ENCODE results near the gene SCAMP2.

Gene SCAMP2

GRCh38 chr15:74843891-74844299 is 29.3 kb downstream of the SCAMP2 start:
- Mint-ChIP-seq H3K27me3 (ENCODE audit: low read depth) (no peaks in the 10 kb centered on the region), H3K27ac (peak overlapping the region; percentile 97), H3K4me1 (ENCODE audit: low read depth) (peaks cover 47% of the 10 kb centered on the region), H3K9me3 (no peaks in the 10 kb centered on the region), H3K4me3 (peak overlapping the region; percentile 76), H3K36me3 (ENCODE audit: low read depth) (peaks cover 57% of the 10 kb centered on the region)
- DNase-seq (ENCODE audit: low spot score): no peak

- Mint-ChIP-seq H3K4me3 (peak overlapping the region; percentile 76), H3K27me3 (ENCODE audit: low read depth) (no peaks in the 10 kb centered on the region), H3K9me3 (no peaks in the 10 kb centered on the region), H3K4me1 (ENCODE audit: low read depth) (peaks cover 47% of the 10 kb centered on the region), H3K36me3 (ENCODE audit: low read depth) (peaks cover 55% of the 10 kb centered on the region), H3K27ac (peak overlapping the region; percentile 90)
- DNase-seq (ENCODE audit: low spot score): no peak
These were observed 29.7 kb downstream of the SCAMP2 start for GRCh38 chr15:74843445-74843828.

DNA sequence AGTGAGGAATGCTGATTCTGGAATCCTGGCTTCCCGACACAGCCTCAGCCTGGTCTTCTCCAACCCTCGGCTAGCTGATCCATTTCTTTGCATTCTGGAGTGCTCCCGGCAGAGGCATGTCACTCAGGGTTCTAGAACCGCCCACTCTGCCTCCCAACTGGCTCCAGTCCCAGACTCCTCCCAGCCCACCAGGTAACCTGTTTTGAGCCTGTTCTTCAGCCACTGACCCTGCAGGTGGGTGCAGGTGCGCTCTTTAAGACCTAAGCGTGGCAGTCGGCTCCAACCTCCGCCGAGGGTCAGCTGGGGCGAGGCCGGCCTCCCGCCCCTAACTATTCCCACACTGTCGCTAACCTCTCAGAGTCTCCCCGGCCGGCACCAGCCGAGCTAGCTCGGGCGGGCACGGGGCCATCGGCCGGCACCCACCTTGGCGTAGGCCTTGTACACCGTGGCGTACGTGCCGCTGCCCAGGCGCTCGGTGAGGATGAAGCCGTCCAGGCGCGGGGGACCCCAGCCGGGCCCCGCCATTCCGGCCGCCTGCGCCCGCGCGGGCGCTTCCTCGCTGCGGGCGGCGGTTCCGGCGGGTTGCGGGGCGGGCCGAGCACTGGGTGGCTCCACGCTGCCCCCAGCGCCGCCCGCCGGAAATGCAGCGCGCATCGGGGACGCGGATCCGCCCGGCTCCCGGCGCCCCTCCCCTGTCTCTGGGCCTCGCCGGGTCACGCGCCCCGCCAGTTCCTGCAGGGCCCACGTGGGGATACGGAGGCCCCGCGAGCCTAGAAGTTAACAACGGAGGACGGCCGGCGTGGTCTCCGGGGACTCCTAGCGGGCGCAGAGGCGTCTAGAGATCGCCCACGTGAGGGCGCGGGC is 30.4 kb downstream of the SCAMP2 start, which contains the start of gene ULK3:
Gene ULK3, minus strand, starts transcription at position 576 of the 864 bp plus-strand sequence. Its CDS starts 51 bp downstream, at position 525.
- H3K4me3 Mint-ChIP-seq: peak within 1 kb of the TSS; percentile 91
- peaks cover 47% of the 10 kb centered on the region for H3K4me1 Mint-ChIP-seq (ENCODE audit: low read depth)
- H3K27ac Mint-ChIP-seq: peak within 1 kb of the TSS; percentile 97
- peaks cover 51% of the 10 kb centered on the region for H3K36me3 Mint-ChIP-seq (ENCODE audit: low read depth)
- no peaks in the 10 kb centered on the region for H3K9me3 Mint-ChIP-seq
- H3K27me3 Mint-ChIP-seq (ENCODE audit: low read depth): no peaks in the 10 kb centered on the region
- DNase-seq (ENCODE audit: low spot score): peak; percentile 93

DNA sequence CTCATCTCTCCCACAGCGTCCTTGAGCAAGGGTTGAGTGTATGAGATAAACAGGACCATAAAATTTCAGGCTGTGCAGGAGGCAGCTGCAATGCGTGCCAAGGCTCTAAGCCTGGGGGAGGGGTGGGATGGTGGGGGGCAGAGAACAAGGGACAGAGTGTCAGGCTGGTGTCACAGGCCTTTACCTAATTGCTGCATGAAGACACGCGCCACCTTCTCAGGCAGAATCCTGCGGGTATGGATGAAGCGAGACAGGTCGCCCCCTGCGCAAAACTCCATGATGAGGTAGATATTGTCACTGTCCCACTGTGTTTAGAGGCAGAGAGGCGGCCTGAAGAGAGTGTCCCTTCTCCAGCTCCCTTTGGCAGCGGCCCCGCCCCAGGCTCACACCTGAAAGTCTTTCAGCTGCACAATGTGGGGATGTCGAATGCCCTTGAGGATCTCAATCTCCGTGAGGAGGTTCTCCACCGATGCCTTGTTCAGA is 31.2 kb downstream of the SCAMP2 start:
- Mint-ChIP-seq H3K9me3 (no peaks in the 10 kb centered on the region), H3K27me3 (ENCODE audit: low read depth) (no peaks in the 10 kb centered on the region), H3K4me3 (peak overlapping the region; percentile 91), H3K4me1 (ENCODE audit: low read depth) (peaks cover 44% of the 10 kb centered on the region), H3K27ac (peak overlapping the region; percentile 53), H3K36me3 (ENCODE audit: low read depth) (peaks cover 43% of the 10 kb centered on the region)
- DNase-seq (ENCODE audit: low spot score): no peak

DNA sequence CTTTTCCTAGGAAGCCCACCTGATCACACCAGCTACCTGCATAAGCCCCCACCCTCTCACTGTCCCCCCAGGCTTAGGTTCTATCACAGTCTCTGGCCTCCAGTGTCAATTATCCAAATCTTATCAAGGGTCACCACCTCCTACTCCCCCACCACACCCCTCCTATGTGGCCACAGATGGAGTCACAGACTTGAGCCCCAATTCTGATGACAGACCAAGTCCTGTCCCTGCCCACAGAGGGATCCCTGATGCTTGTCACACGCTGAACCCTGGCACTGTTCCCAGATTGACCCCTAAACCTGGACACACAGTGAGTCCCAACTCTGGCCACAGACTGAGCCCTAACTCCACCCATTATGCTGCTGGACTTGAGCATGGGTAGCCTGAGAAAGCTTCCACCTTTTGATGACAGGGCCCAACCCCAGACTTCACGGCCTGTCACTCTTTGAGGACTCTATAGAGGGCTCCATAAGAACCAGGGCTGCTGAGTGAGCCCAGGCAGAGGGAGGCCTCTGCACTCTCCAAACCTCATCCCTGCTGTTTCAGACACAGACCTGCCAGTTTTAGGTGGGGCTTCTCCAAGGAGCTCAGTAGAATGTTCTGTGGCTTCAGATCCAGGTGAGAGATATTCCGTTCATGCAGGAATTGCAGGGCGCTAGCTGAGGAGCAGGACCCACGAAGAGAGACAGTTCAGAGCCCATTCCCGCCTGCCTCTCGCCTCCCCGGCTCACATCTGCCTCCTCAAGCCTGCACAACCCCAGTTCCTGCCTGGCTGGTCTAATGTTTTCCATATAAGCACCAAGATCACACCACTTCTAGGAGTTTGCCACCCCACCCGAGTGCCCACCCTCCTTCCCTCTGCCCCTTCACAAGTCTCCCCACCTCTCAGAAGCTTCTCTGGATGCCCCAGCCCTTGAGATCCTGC is 32.1 kb downstream of the SCAMP2 start:
- Mint-ChIP-seq H3K4me3 (peak overlapping the region; percentile 91), H3K36me3 (ENCODE audit: low read depth) (peaks cover 42% of the 10 kb centered on the region), H3K27ac (peak overlapping the region; percentile 53), H3K9me3 (no peaks in the 10 kb centered on the region), H3K4me1 (ENCODE audit: low read depth) (peaks cover 39% of the 10 kb centered on the region), H3K27me3 (ENCODE audit: low read depth) (no peaks in the 10 kb centered on the region)
- DNase-seq (ENCODE audit: low spot score): no peak

DNA sequence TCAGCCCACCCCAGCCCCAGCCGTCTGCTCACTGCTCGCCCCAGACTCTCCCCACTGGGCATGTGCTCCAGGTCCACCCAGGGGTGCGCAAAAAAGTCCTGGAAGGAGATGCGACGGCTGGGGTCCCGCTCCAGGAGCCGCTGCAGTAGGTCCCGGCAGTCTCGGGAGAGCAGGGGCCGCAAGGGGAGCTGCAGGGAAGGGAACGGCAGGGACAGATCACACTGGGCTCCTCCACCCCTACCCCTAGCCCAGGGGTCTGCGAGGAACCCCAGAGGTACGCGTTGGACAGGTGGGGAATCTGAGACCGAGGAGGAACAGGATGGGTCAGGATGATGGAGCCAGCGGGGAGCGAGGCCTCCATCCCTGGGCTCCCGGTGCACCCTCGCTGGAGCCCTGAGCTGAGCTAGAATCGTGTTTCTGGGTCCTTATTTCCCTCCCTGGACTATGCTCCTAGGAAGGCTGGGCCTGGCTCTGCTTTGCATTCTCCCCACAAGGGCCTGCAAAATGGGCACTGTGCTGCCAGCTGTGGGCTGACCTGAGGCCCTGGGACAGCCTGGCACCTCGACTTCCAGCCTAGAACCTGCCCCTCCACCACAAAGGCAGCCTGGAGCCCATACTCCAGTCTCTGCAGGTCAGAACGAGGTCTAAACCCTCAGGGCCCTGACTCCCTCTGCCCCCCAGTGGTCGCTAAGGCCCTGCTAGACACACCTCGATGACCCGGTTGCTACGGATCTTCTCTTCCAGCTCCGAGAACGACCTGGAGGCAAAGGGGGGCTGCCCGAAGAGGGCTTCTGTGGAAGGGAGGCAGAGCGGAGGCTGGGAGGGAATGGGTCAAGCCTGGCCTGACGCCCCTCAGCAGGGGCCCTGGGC is 33.4 kb downstream of the SCAMP2 start:
- peaks cover 39% of the 10 kb centered on the region for H3K36me3 Mint-ChIP-seq (ENCODE audit: low read depth)

GRCh38 chr15:74838746-74839525 is 34.2 kb downstream of the SCAMP2 start:
- peaks cover 23% of the 10 kb centered on the region for H3K4me1 Mint-ChIP-seq (ENCODE audit: low read depth)
- no peaks in the 10 kb centered on the region for H3K9me3 Mint-ChIP-seq
- H3K4me3 Mint-ChIP-seq: no peak overlapping the region
- H3K27ac Mint-ChIP-seq: peak overlapping the region; percentile 20
- no peak for DNase-seq (ENCODE audit: low spot score)
- peaks cover 31% of the 10 kb centered on the region for H3K36me3 Mint-ChIP-seq (ENCODE audit: low read depth)
- H3K27me3 Mint-ChIP-seq (ENCODE audit: low read depth): no peaks in the 10 kb centered on the region

More for the DNA sequence above, 33.4 kb downstream of the SCAMP2 start:
- no peak overlapping the region for H3K4me3 Mint-ChIP-seq
- no peaks in the 10 kb centered on the region for H3K9me3 Mint-ChIP-seq
- H3K27ac Mint-ChIP-seq: no peak overlapping the region
- DNase-seq (ENCODE audit: low spot score): no peak
- H3K4me1 Mint-ChIP-seq (ENCODE audit: low read depth): peaks cover 29% of the 10 kb centered on the region
- no peaks in the 10 kb centered on the region for H3K27me3 Mint-ChIP-seq (ENCODE audit: low read depth)

DNA sequence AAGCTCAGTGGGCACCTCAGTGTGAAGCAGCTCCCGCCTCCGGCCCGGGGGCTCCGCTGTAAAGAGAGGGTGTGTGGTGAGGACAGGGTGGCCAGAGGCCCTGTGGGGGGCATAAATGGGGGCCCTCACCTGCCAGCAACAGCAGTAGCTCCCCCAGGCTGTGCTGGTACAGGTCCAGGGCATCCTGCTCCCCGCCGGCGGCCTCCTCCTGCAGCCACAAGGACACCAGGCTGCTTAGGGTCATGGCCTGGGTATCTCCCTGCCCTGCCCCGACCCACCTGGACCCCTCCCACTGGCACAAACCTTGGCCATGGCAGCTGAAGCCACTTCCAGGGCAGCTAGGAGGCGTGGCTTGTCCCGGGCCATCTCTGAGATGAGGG is 35.0 kb downstream of the SCAMP2 start:
- no peaks in the 10 kb centered on the region for H3K27me3 Mint-ChIP-seq (ENCODE audit: low read depth)
- H3K9me3 Mint-ChIP-seq: no peaks in the 10 kb centered on the region
- H3K27ac Mint-ChIP-seq: no peak overlapping the region
- H3K4me1 Mint-ChIP-seq (ENCODE audit: low read depth): peaks cover 21% of the 10 kb centered on the region
- no peak for DNase-seq (ENCODE audit: low spot score)
- no peak overlapping the region for H3K4me3 Mint-ChIP-seq
- H3K36me3 Mint-ChIP-seq (ENCODE audit: low read depth): peaks cover 31% of the 10 kb centered on the region

DNA sequence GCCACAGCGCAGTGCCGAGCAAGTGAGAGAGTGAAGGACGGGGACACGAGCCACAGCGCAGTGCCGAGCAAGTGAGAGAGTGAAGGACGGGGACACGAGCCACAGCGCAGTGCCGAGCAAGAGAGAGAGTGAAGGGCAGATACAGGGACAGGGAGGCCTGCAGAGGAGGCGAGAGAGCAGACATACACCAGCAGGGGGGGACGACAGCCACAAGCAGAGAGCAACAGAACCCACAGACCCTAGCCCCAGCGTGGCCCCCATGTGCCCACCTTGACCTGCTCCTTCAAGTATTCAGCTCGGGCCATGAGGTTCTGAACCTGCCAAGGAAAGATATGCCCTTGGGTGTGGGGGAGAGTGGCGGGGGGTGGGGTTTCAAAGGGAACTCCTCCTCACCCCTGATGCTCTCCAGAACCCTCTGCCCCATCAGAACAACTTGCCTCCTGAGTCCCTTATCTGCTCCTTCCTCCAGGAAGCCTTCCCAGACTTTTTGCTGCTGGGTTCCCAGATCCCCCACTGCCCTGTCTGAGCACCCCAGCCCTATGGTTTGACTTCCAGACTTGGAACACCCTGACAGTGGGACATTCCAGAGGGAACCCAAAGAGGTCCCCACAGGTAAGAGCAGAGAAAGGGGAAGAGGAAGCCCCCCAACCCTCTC is 35.6 kb downstream of the SCAMP2 start:
- Mint-ChIP-seq H3K4me1 (ENCODE audit: low read depth) (peaks cover 21% of the 10 kb centered on the region), H3K27me3 (ENCODE audit: low read depth) (no peaks in the 10 kb centered on the region), H3K27ac (no peak overlapping the region), H3K4me3 (no peak overlapping the region), H3K36me3 (ENCODE audit: low read depth) (peaks cover 31% of the 10 kb centered on the region), H3K9me3 (no peaks in the 10 kb centered on the region)
- DNase-seq (ENCODE audit: low spot score): no peak

DNA sequence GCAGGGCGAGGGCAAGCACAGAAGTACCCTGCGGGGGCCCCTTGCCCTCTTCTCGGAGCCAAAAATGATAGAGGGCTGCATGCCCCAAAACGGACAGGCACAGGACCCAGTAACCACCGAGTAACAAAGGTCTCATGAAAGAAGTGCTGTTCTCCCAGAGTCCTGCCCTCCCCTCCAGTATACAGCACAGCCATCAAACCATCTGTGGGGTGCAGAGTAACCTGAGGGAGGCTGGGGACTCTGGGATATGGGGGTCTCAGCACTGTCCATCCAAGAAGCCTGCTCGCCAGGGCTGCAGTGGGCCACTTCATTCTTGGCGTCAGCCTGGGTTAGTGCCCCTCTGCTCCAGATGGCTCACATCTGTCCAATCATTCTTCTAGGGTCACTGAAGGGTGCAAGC is 36.3 kb downstream of the SCAMP2 start:
- no peak overlapping the region for H3K4me3 Mint-ChIP-seq
- peaks cover 14% of the 10 kb centered on the region for H3K4me1 Mint-ChIP-seq (ENCODE audit: low read depth)
- peaks cover 25% of the 10 kb centered on the region for H3K36me3 Mint-ChIP-seq (ENCODE audit: low read depth)
- DNase-seq (ENCODE audit: low spot score): no peak
- no peaks in the 10 kb centered on the region for H3K9me3 Mint-ChIP-seq
- H3K27ac Mint-ChIP-seq: no peak overlapping the region
- H3K27me3 Mint-ChIP-seq (ENCODE audit: low read depth): no peaks in the 10 kb centered on the region

GRCh38 chr15:74835312-74835823 is 37.8 kb downstream of the SCAMP2 start:
- H3K4me3 Mint-ChIP-seq: no peak overlapping the region
- H3K27ac Mint-ChIP-seq: no peak overlapping the region
- H3K27me3 Mint-ChIP-seq (ENCODE audit: low read depth): no peaks in the 10 kb centered on the region
- H3K9me3 Mint-ChIP-seq: no peaks in the 10 kb centered on the region
- H3K4me1 Mint-ChIP-seq (ENCODE audit: low read depth): peaks cover 2% of the 10 kb centered on the region
- H3K36me3 Mint-ChIP-seq (ENCODE audit: low read depth): peaks cover 11% of the 10 kb centered on the region
- no peak for DNase-seq (ENCODE audit: low spot score)

DNA sequence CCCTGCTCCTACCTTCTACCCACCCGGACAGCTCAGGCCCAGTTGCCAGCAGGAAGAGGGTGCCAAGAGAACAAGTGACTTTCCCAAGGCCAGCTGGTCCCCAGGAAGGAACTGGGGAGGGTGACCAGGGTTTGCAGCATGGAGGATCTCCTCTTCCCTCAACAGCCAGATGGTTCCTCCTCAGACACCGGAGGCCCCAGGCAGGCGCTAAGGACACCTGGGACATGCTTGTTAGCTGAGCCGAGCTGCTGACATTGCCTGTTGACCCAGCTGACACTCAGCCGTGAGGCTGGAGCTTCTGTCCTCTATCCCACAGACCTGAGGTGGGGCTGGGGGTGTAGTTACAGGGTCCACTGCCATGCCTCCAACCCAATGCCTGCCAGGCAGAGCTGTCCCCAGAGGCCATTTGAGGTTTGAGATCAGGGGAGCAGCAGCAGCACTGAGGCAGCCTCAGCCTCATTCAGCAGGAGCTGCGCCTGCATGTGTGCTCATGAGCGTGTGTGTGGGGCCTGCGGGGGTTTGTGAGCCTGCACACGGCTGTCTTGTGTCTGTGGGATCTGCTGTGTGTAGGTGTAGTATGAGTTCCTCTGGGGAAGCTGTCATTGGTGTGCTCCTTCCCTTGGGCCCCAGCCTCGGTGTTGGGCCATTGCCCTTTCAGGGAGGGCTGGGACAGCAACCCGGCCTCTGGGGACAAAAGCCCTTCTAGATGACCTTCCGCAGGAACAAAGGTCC is 39.6 kb downstream of the SCAMP2 start:
- Mint-ChIP-seq H3K9me3 (no peaks in the 10 kb centered on the region), H3K4me3 (no peak overlapping the region), H3K36me3 (ENCODE audit: low read depth) (peaks cover 5% of the 10 kb centered on the region), H3K27me3 (ENCODE audit: low read depth) (peaks cover 2% of the 10 kb centered on the region), H3K27ac (no peak overlapping the region), H3K4me1 (ENCODE audit: low read depth) (peaks cover 6% of the 10 kb centered on the region)
- no peak for DNase-seq (ENCODE audit: low spot score)
